CD4-positive, alpha-beta T cell (primary cell): ENCODE measurements around the gene GALNT12. TPM values are rescaled to one million over a fixed set of nuclear protein-coding genes. Genes with fewer than 3 reads are reported as not detected.

Experiments
- ATAC-seq: fragments of 200-7000 bp; cut with Tn5 transposase; one replicate; pipeline ENCODE4 v1.10.0; 2022; ENCODE audit warnings: mild to moderate bottlenecking; ENCODE audit not compliant: poor library complexity
- CTCF ChIA-PET: fragments of 350-600 bp; sonication (Branson Sonifier 250); formaldehyde crosslinking; loops from one replicate; lab custom pipeline; 2021; ENCODE audit warnings: antibody characterized with exemption, inconsistent platforms; lab: Charles Lee
- POLR2A ChIA-PET: fragments of 350-600 bp; sonication (Branson Sonifier 250); formaldehyde crosslinking; loops from one replicate; lab custom pipeline; 2021; ENCODE audit warnings: antibody characterized with exemption, inconsistent platforms; lab: Charles Lee
- DNase-seq, 14 experiments: peaks; one replicate each; pipeline ENCODE4 v3.0.0-alpha.2; 2013 to 2020; ENCODE audit warnings: mixed read lengths in 2 of 14
- H3K27ac ChIP-seq, 2 donors: one replicate each; pipeline versions ENCODE4 v1.5.1 to v1.7.0; 2013; ENCODE audit warnings: low read length in 2 of 2, low read depth in 1 of 2, mild to moderate bottlenecking in 1 of 2
- H3K27me3 ChIP-seq, 2 experiments: 1 replicate in 1 of 2; 2 replicates in 1 of 2; pipeline versions ENCODE4 v1.6.1 to v1.7.0; 2013; ENCODE audit warnings: low read length in 2 of 2, control low read depth in 1 of 2, mild to moderate bottlenecking in 1 of 2, moderate library complexity in 1 of 2; ENCODE audit not compliant: insufficient read depth in 2 of 2, control insufficient read depth in 1 of 2
- H3K36me3 ChIP-seq: one replicate; pipeline ENCODE4 v1.6.1; 2013; ENCODE audit warnings: low read length, control low read depth; ENCODE audit not compliant: insufficient read depth
- H3K4me1 ChIP-seq: one replicate; pipeline ENCODE4 v1.6.1; 2013; ENCODE audit warnings: low read length, control low read depth; ENCODE audit not compliant: insufficient read depth
- H3K4me3 ChIP-seq: one replicate; pipeline ENCODE4 v1.5.1; 2013; ENCODE audit warnings: mild to moderate bottlenecking, low read length, moderate library complexity
- H3K9me3 ChIP-seq, 2 experiments: 1 replicate in 1 of 2; 2 replicates in 1 of 2; pipeline versions ENCODE4 v1.6.1 to v1.7.0; 2013; ENCODE audit warnings: low read length in 2 of 2, mild to moderate bottlenecking in 2 of 2, control low read depth in 1 of 2, moderate library complexity in 1 of 2; ENCODE audit not compliant: control insufficient read depth in 1 of 2, insufficient read depth in 1 of 2
- H3K27ac Mint-ChIP-seq: one replicate; pipeline ENCODE4 v1.8.0; 2020; ENCODE audit warnings: mixed read lengths
- H3K27me3 Mint-ChIP-seq: one replicate; pipeline ENCODE4 v1.8.0; 2021; ENCODE audit warnings: mixed read lengths
- H3K36me3 Mint-ChIP-seq: one replicate; pipeline ENCODE4 v1.8.0; 2021; ENCODE audit warnings: low read depth, mixed read lengths
- H3K4me1 Mint-ChIP-seq: one replicate; pipeline ENCODE4 v1.8.0; 2021; ENCODE audit warnings: low read depth, mixed read lengths
- H3K4me3 Mint-ChIP-seq: one replicate; pipeline ENCODE4 v1.8.0; 2020; ENCODE audit warnings: mild to moderate bottlenecking, mixed read lengths
- H3K9me3 Mint-ChIP-seq: one replicate; pipeline ENCODE4 v1.8.0; 2020; ENCODE audit warnings: mixed read lengths
- CTCF ChIP-seq: fragments of 200-600 bp; IDR thresholded peaks from one replicate; pipeline ENCODE4 v1.8.0; 2022; ENCODE audit warnings: antibody characterized with exemption, mild to moderate bottlenecking
- intact Hi-C, 2 experiments: fragments of 100-400 bp; cut with DNase I in 1 of 2; cut with micrococcal nuclease in 1 of 2; formaldehyde crosslinking; loops; one replicate each; pipeline versions ENCODE4 v1.15.1 to v1.9.0; 2023 to 2025; cut with DNase I, micrococcal nuclease
- total RNA-seq, 174 experiments: library from RNA in 2 of 174; stranded (reverse) in 2 of 174; gene quantifications; one replicate each; pipeline ENCODE4 v1.2.3 and lab custom pipeline; 2021 to 2026

The GALNT12 gene
- total RNA-seq, 2 experiments from 2014 or later = 8.7 to 11.5 TPM

DNA sequence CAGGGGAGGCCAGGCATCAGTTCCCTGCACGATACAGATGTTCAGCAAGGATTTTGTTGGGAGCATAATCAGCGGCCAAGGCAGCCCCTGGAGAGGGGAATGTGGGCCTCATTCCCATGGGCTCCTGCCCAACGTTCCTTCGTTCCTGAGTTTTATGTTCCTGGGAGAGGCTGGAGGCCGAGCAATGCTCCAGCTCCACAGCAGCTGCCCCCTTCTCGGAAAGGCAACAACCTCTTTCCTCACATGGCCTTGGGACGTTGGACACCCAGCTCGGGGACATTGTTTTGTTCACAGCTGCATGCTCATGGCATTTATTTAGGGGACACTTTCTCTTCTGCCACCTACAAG lies 72.5 kb downstream of the GALNT12 start:
- ATAC-seq (no peak), DNase-seq (no peak)
- intact Hi-C loops = no loop called here
- Histone ChIP-seq H3K9me3 (no peaks in the 10 kb centered on the region), H3K4me1 (no peaks in the 10 kb centered on the region), H3K36me3 (no peaks in the 10 kb centered on the region), H3K27ac (no peak overlapping the region), H3K4me3 (no peak overlapping the region), H3K27me3 (peaks cover 0 to 2% of the 10 kb centered on the region in 2 experiments)
- CTCF ChIA-PET = no interaction called here
- H3K9me3 Mint-ChIP-seq = no peaks in the 10 kb centered on the region
- H3K27me3 Mint-ChIP-seq = peaks cover 38% of the 10 kb centered on the region
- POLR2A ChIA-PET = no interaction called here
- no peaks in the 10 kb centered on the region for H3K4me1 Mint-ChIP-seq
- H3K4me3 Mint-ChIP-seq = no peak overlapping the region
- no peak for TF ChIP-seq CTCF
- H3K27ac Mint-ChIP-seq = no peak overlapping the region
- no peaks in the 10 kb centered on the region for H3K36me3 Mint-ChIP-seq

GRCh38 chr9:98880311-98881015 lies 73.0 kb downstream of the GALNT12 start:
- no peaks in the 10 kb centered on the region for H3K4me1 Mint-ChIP-seq
- H3K27me3 ChIP-seq = peaks cover 0 to 2% of the 10 kb centered on the region in 2 experiments
- TF ChIP-seq CTCF = no peak
- H3K27ac ChIP-seq = no peak overlapping the region
- no peak for DNase-seq
- intact Hi-C loops = no loop called here
- H3K4me3 ChIP-seq = no peak overlapping the region
- no peak for ATAC-seq
- peaks cover 44% of the 10 kb centered on the region for H3K27me3 Mint-ChIP-seq
- no peaks in the 10 kb centered on the region for H3K4me1 ChIP-seq
- H3K36me3 Mint-ChIP-seq = no peaks in the 10 kb centered on the region
- H3K9me3 Mint-ChIP-seq = no peaks in the 10 kb centered on the region
- H3K9me3 ChIP-seq = no peaks in the 10 kb centered on the region
- POLR2A ChIA-PET = no interaction called here
- CTCF ChIA-PET = no interaction called here
- H3K4me3 Mint-ChIP-seq = no peak overlapping the region
- no peak overlapping the region for H3K27ac Mint-ChIP-seq
- no peaks in the 10 kb centered on the region for H3K36me3 ChIP-seq

DNA sequence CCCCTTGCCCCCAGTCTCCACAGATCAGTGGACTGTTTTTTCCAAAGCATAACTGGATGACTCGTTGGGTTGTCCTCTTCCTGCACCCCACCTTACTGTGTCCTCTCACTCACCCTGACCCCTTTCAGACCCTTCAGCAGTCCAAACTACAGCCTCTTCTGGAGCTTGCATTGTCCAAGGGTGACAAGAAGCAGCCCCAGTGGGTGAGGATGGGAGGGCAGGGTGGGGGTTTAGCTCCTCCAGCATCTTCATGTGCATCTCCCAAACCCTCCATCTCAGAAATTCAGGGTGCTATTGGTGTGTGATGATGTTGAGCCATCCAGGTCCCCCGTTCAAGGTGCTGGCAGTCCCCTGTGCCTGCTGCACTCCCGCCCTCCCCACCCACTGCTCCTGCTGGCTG lies 73.9 kb downstream of the GALNT12 start:
- H3K4me1 ChIP-seq = no peaks in the 10 kb centered on the region
- Mint-ChIP-seq H3K4me3 (no peak overlapping the region), H3K9me3 (no peaks in the 10 kb centered on the region), H3K27me3 (peaks cover 45% of the 10 kb centered on the region), H3K36me3 (no peaks in the 10 kb centered on the region), H3K4me1 (no peaks in the 10 kb centered on the region), H3K27ac (no peak overlapping the region)
- no peak overlapping the region for H3K4me3 ChIP-seq
- H3K27me3 ChIP-seq = peaks cover 0 to 6% of the 10 kb centered on the region in 2 experiments
- ATAC-seq (no peak), DNase-seq (no peak)
- H3K27ac ChIP-seq = no peak overlapping the region
- ChIA-PET POLR2A (no interaction called here), CTCF (no interaction called here)
- TF ChIP-seq CTCF = no peak
- H3K9me3 ChIP-seq = no peaks in the 10 kb centered on the region
- intact Hi-C loops = no loop called here
- H3K36me3 ChIP-seq = no peaks in the 10 kb centered on the region
